Measurements from ENCODE around the gene ZBTB17. TPM values are rescaled to one million over a fixed set of nuclear protein-coding genes. Genes with fewer than 3 reads are reported as not detected.

ZBTB17 gene
- total and polyA plus RNA-seq, 11 donors = 14.5 to 29.2 (median 22.1) TPM

DNA sequence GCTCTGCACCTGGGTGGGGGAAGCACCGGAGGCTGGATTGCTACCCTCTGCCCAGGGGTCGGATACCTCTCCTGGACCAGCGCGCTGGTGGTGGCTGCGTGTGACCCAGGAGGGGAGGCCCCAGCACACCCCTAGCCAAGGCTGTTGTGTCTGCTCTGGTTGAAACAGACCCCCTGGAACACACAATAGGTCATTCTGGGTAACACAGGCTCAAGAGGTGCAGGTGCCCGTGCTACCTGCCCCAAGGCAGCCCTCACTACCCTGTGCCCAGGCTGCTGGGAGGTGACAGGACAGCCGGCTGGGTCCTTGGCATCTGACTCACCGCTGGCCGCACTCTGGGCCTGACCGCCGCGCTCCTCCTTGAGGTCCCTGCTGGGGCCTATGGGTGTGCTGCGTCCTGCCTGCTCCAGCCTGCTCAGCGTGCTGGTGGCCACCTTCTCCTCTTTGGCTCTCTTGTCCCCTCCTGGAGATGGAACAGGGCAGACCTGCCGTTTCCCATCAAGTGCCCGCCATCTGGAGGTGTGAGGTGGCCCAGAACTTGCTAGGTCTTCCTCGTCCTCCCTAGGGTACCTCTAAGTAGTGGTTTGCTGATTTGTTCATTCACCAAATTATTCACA, 30.0 kb downstream of the ZBTB17 start:
- DNase-seq (no peak), ATAC-seq (no peak)
- no peaks in the 10 kb centered on the region for H3K9me3 ChIP-seq
- 93 to 97% (median 95%) methylated on average over 15 to 17 of the region's 17 CpGs for WGBS, 4 donors
- H3K4me3 ChIP-seq = no peak overlapping the region
- no peak overlapping the region for H3K27ac ChIP-seq
- intact Hi-C loops (cut with DNase I) = no loop called here
- no peaks in the 10 kb centered on the region for H3K27me3 ChIP-seq
- peaks cover 0 to 34% (median 29%) of the 10 kb centered on the region in 12 donors for H3K4me1 ChIP-seq
- peaks cover 0 to 75% (median 71%) of the 10 kb centered on the region in 9 donors for H3K36me3 ChIP-seq
- TF ChIP-seq POLR2A (IDR thresholded peaks at IDR 0.05) = no peak
- TF ChIP-seq, protein P1, sequence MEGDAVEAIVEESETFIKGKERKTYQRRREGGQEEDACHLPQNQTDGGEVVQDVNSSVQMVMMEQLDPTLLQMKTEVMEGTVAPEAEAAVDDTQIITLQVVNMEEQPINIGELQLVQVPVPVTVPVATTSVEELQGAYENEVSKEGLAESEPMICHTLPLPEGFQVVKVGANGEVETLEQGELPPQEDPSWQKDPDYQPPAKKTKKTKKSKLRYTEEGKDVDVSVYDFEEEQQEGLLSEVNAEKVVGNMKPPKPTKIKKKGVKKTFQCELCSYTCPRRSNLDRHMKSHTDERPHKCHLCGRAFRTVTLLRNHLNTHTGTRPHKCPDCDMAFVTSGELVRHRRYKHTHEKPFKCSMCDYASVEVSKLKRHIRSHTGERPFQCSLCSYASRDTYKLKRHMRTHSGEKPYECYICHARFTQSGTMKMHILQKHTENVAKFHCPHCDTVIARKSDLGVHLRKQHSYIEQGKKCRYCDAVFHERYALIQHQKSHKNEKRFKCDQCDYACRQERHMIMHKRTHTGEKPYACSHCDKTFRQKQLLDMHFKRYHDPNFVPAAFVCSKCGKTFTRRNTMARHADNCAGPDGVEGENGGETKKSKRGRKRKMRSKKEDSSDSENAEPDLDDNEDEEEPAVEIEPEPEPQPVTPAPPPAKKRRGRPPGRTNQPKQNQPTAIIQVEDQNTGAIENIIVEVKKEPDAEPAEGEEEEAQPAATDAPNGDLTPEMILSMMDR (IDR thresholded peaks at IDR 0.05) = no peak

DNA sequence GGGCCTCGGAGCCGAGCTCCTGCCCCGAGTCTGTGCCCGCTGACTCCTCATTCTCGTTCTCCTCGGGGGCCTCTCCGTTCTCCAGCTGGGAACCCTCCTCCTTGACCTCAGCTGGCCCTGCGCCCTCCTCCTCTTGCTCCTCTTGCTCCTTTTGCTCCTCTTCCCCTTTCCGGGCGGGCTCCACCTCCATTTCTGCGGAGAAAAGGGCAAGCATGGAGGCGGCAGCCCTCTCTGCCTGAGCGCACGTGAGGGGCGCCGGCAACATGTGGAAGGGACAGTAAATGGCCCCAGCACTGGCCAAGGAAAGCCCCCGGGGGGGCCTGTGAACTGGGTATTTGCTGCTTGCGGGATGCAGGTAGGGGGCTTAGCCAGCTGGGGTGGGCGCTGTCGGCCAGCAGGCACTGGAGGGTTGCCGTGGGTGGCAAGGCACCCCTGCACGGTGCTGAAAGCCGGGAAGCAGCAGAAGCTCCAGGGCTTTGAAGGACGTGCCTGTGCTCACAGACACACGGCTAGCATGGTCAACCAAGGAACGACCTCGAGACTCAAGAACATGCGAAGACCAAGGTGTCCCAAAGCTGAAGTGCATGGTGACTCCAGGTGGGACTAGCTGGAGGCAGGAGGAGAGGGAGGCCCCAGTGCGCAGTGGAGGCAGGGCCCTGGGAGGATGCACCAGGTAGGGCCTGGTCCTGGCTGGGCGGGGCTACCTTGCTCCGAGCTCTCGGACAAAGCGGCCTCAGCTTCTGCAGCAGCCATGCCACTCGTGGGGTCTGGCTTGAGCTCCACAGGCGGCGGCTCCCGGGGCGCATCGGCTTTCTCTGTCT, 30.7 kb downstream of the ZBTB17 start:
- peaks cover 0 to 82% (median 78%) of the 10 kb centered on the region in 9 donors for H3K36me3 ChIP-seq
- H3K9me3 ChIP-seq = no peaks in the 10 kb centered on the region
- no peak overlapping the region for H3K4me3 ChIP-seq
- no peaks in the 10 kb centered on the region for H3K27me3 ChIP-seq
- DNase-seq (no peak), ATAC-seq (no peak)
- intact Hi-C loops (cut with DNase I) = no loop called here
- 92 to 94% (median 93%) methylated on average over 39 of the region's 39 CpGs for WGBS, 4 donors
- no peak overlapping the region for H3K27ac ChIP-seq
- H3K4me1 ChIP-seq = peaks cover 0 to 26% (median 21%) of the 10 kb centered on the region in 12 donors
- TF ChIP-seq, protein P1 (IDR thresholded peaks at IDR 0.05) = no peak
- no peak for TF ChIP-seq POLR2A (IDR thresholded peaks at IDR 0.05)

DNA sequence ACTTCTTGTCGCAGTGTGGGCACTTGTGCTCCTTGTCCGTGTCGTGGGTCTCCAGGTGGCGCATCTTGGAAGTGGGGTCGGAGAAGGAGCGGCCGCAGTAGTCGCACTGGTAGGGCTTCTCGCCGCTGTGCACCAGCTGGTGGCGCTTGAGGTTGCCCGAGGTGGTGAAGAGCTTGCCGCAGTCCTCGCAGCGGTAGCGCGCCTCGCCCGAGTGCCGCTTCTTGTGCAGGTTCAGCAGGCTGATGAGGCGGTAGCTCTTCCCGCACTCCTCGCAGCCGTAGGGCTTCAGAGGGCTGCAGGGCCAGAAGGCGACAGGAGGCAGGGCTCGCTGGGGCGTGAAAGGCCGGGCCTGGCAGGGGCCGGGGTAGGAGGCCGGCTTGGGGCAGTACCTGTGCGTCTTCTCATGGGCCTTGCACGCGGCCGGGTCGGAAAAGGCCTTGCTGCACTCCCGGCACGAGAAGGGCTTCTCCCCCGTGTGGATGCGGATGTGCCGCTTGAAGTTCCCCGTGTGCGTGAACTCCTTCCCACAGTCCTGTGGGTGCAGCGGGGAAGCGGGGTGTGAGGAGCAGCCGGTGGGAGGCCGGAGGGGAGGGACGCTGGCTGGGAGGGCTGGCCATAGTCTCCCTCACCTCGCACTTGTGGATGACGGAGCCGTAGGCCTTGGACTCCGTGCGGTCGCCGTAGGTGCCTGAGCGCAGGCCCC, 31.4 kb downstream of the ZBTB17 start:
- TF ChIP-seq, protein P1 (IDR thresholded peaks at IDR 0.05) = no peak
- TF ChIP-seq POLR2A (IDR thresholded peaks at IDR 0.05) = no peak
- H3K4me1 ChIP-seq = peaks cover 0 to 24% (median 16%) of the 10 kb centered on the region in 12 donors
- no peak overlapping the region for H3K4me3 ChIP-seq
- ATAC-seq = no peak
- peak in 2 of 5 donors; percentile 9 to 58 for DNase-seq
- H3K27ac ChIP-seq = no peak overlapping the region
- no peaks in the 10 kb centered on the region for H3K9me3 ChIP-seq
- intact Hi-C loops (cut with DNase I) = no loop called here
- H3K27me3 ChIP-seq = no peaks in the 10 kb centered on the region
- 90 to 95% (median 93%) methylated on average over 40 to 55 of the region's 55 CpGs for WGBS, 4 donors
- peaks cover 0 to 90% (median 86%) of the 10 kb centered on the region in 9 donors for H3K36me3 ChIP-seq

DNA sequence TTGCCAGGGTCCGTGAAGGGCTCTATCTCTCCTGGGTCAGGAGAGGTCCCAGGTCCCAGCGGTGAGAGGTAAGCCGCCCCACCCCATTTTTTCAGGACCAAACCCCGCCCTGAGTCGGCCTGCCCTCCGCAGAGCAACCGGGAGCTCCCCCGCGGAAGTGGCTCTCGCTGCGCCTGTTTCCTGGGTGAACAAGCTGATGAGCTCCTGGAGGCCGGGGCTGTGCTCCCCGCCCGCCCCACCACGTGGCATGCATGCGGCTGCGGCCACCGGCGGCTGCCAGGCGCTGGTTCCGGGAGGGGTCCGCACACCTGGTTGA, 32.0 kb downstream of the ZBTB17 start:
- DNase-seq (peak in 1 of 5 donors; percentile 60), ATAC-seq (no peak)
- H3K27ac ChIP-seq = no peak overlapping the region
- intact Hi-C loops (cut with DNase I) = no loop called here
- WGBS, 4 donors = 94 to 99% (median 95%) methylated on average over 11 to 22 of the region's 22 CpGs
- H3K9me3 ChIP-seq = no peaks in the 10 kb centered on the region
- H3K27me3 ChIP-seq = no peaks in the 10 kb centered on the region
- H3K4me1 ChIP-seq = peaks cover 0 to 24% (median 13%) of the 10 kb centered on the region in 12 donors
- no peak overlapping the region for H3K4me3 ChIP-seq
- TF ChIP-seq, protein P1 (IDR thresholded peaks at IDR 0.05) = no peak
- TF ChIP-seq POLR2A (IDR thresholded peaks at IDR 0.05) = no peak
- peaks cover under 1 to 95% (median 91%) of the 10 kb centered on the region in 9 donors for H3K36me3 ChIP-seq

Measured in heart left ventricle (tissue), 16 donors.